NOMO-1 treated with dmso at 0.1 percent for 144 hours (cell line): ENCODE data around the gene SCAND1.
A peak's percentile ranks its signal among the peaks of the same experiment; 100 is the strongest.
"Not testable (repeated sequence)": the region's sequence is repeated elsewhere in the genome, so short reads cannot be mapped to it uniquely, and the experiment has no call there.

ENCODE experiments used
- DNase-seq: peaks from one replicate; lab custom pipeline; 2025; ENCODE audit not compliant: unreplicated experiment; lab: John Stamatoyannopoulos, UW

SCAND1 gene

GRCh38 chr20:35963878-35964277 lies 9.6 kb upstream of the SCAND1 start:
- no peak for DNase-seq

- DNase-seq: not testable (repeated sequence)
These were observed 5.0 kb upstream of the SCAND1 start for GRCh38 chr20:35959291-35959690.

- no peak for DNase-seq
These were observed 2.3 kb upstream of the SCAND1 start for GRCh38 chr20:35956616-35957015.

GRCh38 chr20:35954907-35955251 lies 577 bp upstream of the SCAND1 start:
- no peak for DNase-seq

DNA sequence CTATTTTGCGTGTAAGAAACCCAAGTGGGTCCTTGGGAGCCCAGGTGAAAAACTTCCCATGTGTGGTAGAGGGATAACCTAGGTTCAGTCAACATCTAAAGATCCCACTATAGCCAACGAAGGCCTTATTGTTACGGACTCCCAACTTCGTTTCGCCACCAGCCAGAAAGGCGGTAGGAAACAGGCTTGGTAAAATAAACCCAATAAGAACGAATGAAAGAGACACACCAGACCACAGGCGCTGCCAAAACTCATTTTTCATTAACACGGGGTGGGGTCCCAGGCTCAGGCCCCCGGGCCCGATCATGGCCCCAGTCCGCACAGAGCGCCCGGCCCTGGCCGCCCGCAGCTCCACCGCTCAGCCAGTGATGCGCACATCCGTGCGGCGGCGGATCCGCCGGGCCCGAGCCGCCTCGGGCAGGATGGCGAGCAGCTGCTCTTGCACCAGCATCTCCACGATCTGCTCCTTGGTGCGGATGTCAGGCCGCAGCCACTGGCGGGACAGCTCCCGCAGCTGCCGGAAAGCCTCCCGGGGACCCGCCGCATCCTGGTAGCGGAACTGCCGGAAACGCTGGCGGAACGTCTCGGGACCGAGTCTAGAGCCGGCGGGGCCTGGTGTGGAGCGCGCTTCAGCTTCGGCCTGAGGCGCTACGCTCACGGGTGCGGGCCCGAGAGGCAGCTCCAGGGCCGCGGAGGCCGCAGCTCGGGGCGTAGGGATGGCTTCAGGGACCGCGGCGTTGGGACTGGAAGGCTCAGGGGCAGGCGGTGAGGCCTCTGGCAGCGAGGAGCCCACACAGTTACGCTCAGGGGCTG lies 709 bp downstream of the SCAND1 start:
- peak; percentile 51 for DNase-seq

- DNase-seq: peak; percentile 85
These were observed 1.6 kb downstream of the SCAND1 start for GRCh38 chr20:35952480-35953386.

DNA sequence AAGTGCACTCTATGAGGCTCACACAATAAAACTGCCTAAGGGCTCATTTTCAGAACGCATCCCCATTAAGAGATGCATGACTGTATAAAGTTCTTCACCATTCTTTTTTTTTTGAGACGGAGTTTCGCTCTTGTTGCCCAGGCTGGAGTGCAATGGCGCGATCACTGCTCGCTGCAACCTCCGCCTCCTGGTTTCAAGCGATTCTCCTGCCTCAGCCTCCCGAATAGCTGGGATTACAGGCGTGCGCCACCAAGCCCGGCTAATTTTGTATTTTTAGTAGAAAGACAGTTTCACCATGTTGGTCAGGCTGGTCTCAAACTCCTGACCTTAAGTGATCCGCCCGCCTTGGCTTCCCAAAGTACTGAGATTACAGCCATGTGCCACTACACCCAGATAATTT lies 2.2 kb downstream of the SCAND1 start:
- DNase-seq: not testable (repeated sequence)

GRCh38 chr20:35950093-35950492 lies 4.2 kb downstream of the SCAND1 start:
- no peak for DNase-seq

DNA sequence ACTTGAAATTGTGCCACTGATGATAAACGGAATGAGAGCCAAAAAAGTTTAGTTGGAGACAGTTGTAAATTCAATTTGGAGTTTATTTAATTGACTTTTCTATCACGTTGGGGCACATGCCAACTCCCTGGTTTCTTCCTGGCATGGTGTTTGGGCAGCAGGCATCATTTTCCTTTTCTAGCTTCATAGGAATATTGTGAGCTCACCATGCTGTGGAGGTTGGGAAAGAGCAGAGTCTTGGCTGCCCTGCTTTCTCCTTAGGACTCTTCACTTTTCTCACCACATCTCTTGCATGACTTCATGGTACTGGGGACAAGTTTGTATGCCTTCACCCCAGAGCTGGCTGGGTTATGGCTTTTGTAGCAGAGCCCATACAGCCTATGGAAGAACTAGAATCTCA lies 6.4 kb downstream of the SCAND1 start:
- no peak for DNase-seq

DNA sequence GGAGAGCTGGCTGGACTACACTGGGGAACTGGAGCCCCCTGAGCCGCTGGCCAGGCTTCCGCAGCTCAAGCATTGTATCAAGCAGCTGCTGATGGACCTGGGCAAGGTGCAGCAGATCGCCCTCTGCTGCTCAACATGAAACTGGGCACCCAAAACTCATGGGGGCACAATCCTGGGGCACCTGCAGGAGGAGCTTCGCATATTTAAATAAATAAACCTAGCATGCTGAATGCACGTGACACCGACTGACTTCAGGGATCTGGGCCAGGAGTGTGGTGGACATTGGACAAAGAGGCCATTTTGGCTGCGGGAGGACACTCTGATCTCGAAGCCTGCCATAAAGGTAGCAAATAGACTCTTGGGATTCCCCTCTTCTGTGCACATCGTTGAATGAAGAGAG lies 6.8 kb downstream of the SCAND1 start:
- no peak for DNase-seq

GRCh38 chr20:35942243-35942642 lies 12.1 kb downstream of the SCAND1 start:
- no peak for DNase-seq

DNA sequence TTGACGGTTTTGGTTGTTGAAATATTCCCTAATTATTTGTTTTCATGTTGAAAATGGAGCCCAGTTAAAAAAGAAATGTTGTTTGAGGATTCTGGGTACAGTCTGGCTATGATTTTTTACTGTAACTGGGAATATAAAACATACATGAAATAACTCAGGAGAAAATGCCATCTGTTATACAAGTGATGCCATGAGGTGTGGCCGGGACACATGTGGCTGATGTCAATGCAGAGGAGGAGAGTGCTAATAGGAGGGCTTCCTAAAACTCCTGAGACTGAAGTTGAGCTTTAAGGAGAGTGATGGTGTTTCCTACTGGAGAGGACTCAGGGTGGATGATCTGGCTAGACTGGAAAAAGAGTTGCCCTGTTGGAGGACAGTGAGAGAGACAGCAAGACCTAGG lies 12.7 kb downstream of the SCAND1 start:
- no peak for DNase-seq

- DNase-seq: no peak
These were observed 15.0 kb downstream of the SCAND1 start for GRCh38 chr20:35939264-35939663.

DNA sequence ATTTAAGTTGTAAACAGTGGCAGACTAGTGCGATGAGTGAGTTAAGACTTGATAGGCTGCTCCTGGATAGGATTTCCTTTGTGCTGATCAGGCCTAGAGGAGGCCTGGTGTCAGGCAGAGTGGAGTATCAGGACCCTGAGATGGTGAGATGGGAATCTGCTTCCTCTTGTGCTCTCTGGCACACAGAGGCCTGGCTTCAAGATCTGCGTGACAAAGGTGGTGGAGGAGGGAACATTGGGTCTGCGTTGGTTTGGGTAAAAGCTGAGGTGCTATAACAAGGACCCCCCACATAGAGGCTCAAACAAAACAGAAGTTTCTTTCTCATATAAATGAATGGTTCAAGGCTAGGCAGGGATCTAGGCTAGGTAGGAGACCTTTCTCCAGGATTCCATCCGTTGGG lies 20.3 kb downstream of the SCAND1 start:
- no peak for DNase-seq

DNA sequence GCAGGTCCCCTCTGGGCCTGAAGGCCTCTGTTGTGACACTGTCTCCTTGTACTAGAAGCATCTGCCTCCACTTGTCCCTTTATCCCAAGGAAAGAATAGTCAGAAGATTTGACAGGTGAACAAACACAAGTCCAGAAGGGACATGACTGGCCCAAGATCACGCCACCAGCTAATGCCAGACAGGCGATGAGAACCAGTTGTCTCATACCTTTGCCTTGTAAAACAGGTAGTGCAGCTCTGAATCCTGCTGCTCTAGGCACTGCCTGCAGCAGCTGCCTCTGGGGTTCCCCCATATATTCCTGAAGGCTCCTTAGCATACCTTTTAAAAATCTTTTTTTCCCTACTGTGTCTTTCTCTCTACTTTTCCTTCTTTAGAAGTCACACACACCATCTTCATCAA lies 25.0 kb downstream of the SCAND1 start:
- DNase-seq: no peak

GRCh38 chr20:35920523-35920922 lies 33.8 kb downstream of the SCAND1 start:
- no peak for DNase-seq

- no peak for DNase-seq
These were observed 36.3 kb downstream of the SCAND1 start for GRCh38 chr20:35918021-35918420.

DNA sequence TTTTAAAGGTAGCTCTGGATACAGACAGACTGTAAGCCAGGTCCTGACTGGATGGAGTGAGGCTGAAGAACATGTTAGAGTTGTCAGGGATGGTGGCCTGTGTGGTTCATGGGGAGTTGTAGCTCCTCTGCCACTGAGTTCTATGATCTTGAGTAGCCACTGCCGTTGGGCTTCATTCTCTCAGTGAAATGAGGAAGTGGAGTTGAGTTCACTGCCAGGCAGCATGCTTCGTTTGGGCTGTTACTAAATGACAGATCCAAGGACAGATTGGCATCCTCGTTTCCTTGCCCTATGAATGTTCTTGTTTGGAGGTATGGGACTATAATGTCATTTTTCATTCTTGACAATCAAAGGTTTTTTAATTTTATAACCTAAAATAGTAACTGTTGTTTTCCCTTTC lies 37.2 kb downstream of the SCAND1 start:
- no peak for DNase-seq

- DNase-seq: no peak
These were observed 41.4 kb downstream of the SCAND1 start for GRCh38 chr20:35912881-35913280.

DNA sequence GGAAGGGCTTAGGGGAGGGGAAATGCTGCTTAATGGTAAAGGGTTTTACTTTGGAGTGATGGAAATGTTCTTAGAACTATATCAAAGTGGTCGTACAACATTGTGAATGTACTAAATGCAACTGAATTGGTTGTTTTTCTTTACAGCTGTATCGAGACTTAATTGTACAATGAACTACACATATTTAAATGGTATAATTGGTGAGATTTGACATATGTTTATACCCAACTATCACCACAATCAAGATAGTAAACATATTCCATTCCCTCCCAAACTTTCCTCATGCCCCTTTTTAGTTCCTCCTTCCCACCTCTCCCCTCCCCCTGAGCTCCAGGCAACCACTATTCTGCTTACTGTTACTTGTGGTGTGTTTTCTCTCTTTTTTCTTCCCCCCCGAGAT lies 44.0 kb downstream of the SCAND1 start:
- no peak for DNase-seq

- no peak for DNase-seq
These were observed 44.5 kb downstream of the SCAND1 start for GRCh38 chr20:35909796-35910195.

DNA sequence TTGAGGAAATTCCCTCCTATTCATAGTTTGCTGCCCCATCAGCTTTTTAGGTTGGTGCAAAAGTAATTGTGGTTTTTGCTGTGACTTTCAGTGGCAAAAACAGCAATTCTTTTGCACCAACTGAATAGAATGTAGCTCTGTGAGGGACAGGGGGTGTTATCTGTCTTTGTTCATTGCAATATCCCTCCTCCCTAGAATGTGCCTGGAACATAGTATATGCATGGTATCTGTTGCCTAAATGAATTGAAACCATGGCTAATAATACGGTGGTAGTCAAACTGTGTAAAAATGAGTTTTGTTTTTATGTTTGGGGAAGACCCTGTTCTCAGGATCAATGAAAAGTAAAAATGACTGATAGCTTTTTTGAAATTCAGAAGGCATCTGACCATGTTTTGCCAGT lies 45.1 kb downstream of the SCAND1 start:
- no peak for DNase-seq
